CD4-positive, alpha-beta T cell treated with Interleukin-10 for 1 hour (primary cell): ENCODE results near the gene FAIM2.
"Not testable (repeated sequence)": the region's sequence is repeated elsewhere in the genome, so short reads cannot be mapped to it uniquely, and the experiment has no call there.

ENCODE experiments used
- DNase-seq: peaks from one replicate; pipeline ENCODE4 v3.0.0-alpha.2; 2020

FAIM2 gene

DNA sequence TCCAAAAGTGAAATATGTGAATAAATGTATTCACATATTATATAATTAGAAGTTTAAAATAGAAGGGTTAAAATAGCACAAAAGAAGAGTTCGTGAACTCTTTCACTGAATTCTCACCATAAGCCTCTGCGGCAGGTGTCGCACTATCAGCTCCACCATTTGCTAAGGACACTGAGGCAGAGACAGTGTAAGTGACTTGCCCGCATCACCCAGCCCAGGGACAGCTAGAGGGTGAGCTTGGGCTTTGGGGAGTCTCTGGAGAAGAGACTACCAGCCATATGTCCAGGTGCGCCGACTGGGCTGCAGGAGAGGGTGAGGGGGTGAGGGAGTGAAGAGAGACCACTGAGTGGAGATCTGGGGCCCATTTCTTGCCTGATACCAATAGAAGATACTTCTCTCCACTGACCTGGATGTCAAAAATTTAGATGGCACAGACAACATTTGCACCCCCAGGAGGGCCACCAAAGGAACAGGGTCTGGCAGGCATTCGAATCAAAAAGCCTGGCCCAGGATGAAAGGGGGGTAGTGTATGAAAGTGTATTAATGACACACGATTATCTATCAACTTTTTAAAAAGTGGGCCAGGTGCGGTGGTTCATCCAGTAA lies 28.5 kb downstream of the FAIM2 start:
- DNase-seq, result no peak

DNA sequence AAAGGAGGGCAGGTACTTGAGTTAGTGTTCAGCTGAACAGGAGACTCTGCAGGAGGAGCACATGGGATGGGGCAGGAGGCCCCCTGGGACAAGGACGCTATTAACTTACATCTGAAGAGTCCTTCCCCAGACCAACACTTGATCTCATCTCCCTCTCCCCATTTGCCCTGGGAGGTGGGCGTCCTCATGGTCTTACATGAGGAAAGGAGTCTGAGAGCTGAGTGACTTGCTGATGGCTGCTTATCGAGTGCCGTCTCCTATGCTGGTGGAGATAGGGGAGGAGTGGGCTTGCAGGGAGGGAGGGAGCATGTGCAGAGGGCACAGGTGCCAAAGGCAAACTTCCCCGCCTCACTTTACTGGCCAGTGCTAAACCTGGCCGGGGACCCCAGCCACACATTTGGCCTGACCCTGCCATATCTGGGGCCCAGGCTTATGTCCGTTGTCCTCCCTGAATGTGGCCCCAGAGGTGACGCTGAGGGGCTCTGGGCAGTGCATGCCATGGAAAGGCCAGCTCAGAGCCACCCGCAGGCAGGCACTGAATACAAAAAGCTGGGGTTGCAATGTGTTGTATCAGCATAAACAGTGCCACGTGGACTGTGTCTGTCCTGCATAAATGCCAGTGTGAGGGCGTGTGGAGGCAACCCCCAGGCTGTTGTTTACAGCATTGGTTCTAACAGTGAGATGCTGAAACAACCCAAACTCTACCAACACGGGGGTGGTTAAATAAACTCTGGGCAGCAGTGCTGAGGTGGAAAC lies 29.4 kb downstream of the FAIM2 start:
- DNase-seq, result no peak

DNA sequence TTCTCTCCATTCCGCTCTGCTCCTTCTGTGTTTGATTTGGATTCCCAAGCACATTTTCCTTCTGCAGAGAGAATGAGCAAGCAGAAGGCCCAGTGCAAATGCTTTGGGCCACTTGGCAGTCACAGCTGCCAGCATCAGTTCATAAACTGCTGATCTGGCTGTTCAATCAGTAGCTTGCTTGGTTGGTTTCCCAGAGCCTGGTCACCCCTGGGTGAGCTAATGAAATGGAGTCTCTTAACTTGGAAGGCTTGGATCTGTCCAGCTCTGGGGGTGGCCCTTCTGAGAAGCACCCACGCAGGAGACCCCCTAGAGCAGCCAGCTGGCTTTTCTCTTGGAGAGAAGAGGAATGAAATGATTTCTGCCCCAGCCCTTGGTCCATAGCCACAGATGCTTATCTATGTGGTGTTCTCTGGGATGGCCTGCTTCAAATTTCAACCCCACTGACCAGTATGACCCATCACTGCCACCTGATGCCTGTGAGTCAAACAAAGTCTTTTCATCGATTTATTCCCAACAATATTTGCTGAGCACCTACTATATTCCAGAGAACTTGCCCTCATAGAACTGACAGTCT lies 30.3 kb downstream of the FAIM2 start:
- no peak for DNase-seq

DNA sequence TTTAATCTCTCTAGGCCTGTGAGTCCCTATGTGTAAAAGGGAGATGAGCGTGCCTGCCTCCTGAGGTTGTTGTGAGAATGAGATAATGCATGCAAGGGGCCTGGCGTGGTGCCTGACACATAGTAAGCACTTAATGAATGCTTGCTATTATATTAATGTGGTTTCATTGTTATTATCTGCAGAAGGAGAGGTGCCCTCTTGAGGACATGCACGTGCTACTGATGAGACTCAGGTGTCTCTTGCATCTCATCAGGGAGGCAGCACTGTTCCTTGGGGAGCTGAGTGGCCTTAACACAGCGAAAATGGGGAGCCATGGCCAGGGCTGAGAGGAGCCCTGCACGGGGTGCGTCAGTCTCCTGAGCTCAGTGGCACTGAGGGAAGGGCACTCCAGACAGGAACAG lies 30.9 kb downstream of the FAIM2 start:
- no peak for DNase-seq

DNA sequence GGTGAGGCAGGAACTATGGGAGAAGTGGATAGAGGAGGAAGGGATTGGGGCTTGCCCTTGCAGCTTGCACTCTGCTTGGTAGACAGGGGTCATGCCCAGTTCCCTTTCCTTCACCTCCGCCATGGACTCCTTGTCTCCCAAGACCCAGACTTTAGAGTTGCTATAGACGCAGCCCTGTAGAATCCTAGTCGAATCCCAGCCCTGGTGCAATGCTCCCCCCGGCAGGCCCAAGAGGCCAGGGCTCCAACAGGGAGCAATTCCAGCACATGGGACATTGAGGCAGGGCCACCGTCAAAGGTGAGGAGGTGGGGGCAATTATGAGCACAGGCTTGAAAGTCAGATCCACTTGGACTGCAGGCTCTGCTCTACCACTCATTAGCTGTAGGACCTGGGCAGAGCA lies 31.3 kb downstream of the FAIM2 start:
- DNase-seq, result no peak

DNA sequence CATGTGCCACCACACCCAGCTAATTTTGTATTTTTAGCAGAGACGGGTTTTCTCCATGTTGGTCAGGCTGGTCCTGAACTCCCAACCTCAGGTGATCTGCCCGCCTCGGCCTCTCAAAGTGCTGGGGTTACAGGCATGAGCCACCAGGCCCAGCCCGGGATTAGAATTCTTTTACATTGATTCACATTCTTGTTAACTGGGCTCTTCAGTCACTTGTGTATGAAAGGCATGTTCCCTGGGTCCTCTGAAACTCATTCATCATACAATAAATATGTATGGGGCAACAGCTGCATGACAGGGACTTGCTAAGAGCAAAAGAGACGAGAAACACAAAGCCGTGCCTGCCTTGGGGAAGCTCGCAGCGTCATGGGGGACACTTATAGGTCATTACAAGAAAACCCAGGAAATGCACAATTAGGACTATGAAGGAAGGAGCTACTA lies 31.9 kb downstream of the FAIM2 start:
- not testable (repeated sequence) for DNase-seq

DNA sequence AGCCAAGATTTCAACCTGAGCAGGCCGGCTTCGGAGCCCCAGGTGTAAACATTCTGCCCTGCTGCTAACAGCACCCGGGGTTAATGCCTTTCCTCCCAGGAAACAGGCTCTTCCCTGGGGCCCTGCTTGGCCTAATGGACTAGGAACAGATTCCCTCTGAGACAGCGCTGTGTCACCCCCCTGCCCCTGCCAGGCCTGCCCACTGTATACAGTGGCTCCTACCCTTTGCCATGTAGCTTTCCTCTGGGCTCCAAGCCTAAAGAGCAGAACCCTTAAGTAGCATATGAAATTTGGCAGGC lies 32.5 kb downstream of the FAIM2 start:
- no peak for DNase-seq

DNA sequence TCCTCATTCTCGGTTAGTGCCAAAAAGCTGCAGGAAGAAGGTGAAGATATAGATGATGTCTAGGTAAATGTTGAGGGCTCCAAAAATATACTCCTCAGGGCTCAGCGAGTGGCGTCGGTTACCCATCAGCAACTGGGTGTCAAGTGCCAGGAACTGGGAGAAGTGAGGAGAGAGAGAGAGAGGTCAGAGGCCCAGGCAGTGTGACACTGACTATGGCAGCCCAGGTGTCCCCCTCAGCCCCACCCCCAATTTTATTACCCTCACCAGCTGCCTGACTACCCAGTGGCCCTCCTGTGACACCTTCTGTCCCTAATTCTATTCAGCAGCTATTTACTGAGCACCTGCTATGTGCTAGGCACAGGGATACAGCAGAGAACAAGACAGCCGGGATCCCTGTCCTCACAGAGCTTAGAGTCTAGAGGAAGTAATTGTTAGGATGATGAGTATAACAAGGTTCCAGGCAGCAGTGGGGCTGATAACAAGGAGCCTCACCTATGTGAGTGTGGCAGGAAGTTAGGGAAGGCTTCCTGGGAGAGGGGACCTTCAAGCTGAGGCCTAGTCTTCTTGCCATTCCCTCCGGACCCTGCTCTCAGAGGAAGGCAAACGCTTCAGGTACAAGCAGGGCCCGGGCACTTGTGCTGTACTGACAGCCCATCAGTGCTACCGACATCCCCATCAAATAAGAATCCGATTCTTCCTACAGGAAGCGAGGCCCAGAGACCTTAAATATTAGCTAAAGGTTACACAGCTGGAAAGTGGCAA lies 33.0 kb downstream of the FAIM2 start:
- DNase-seq, result no peak

DNA sequence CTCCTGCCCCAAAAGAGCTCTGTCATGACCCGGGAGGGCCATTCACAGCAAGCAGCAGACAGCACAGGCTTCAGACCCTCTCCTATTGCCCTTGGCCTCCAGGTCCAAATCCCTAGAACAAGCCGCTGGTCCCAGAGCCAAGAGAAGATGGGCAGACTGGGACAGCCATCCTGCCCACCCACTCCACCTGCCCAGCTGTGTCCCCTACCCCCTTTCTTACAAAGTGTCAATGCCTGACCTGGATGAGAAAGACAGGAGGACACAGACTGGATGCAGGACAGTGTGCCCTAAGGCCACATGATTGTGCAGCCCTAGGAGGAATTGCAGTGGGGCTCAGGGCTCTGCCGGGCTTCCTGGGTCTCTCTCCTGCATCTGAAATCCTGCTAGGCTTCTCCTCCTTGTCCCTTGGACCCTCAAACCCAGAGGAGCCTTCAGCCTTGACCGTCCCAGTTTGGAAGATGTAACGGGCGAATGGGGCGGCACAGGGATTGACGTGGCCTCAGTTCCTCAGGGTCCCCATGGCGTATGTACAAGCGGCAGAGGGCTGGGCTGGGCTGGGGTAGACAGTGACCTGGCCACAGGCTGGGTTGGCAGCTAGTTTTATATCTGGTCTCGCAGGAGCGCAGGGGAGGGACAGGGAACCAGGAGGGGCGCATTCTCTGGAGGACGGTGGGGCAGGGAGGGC lies 33.7 kb downstream of the FAIM2 start:
- DNase-seq, result no peak

DNA sequence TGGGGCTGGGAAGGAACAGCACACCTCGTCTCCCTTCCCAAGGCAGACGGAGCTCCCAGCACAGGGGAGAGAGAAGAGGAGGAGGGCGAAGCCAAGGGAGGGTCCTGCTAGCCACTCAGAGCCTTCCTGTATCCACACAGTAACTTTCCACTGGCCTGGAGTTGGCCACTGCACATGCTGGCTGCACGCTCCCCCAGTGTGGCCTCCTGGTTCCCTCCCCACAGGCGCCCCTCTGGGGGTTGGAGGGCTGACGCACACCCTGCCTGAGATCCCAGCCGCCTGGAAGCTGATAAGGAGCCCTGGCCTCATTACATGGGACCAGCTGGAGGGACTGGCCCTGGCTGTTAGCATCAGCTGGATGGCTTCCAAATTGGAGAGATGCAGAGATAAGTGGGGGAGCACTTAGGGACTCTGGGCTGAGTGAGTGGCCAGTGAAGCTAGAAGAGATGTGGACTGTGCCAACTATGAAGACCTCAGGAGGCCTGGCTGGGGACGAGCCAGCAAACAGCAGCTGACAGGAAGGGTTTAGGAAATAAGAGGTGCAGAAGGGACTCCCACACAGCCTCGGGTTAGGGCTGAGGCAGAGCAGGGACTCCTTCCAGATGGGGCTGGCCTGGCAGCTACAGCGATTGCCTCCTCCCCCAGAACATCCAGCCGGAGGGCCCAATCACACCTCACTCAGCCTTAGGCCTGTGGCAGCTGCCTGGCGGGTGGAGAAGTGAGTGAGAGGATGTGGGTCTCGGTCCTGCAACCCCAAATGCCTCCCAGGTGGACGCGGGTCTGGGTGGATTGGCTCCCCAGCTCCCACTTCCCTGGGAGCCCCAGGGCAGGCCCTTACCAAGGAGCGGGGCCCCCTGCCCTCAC lies 34.5 kb downstream of the FAIM2 start:
- no peak for DNase-seq

DNA sequence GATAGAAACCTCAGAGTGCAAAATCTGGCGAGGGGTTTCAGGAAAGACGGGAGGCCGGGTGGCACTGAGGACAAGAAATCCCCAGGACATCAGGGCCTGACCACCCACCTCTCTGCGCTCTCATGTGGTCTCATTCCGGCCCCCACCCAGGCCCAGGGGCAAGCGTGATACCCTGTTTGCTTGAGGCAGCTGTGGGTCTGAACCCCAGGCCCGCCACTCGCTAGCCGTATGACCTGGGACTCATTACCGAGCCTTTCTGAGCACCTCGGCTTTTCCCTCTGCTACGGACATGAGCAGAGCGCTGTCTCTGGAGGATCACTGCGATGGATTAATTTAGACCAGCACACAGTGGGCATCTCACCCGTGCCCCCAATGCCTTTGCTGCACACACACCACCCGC lies 35.3 kb downstream of the FAIM2 start:
- no peak for DNase-seq

DNA sequence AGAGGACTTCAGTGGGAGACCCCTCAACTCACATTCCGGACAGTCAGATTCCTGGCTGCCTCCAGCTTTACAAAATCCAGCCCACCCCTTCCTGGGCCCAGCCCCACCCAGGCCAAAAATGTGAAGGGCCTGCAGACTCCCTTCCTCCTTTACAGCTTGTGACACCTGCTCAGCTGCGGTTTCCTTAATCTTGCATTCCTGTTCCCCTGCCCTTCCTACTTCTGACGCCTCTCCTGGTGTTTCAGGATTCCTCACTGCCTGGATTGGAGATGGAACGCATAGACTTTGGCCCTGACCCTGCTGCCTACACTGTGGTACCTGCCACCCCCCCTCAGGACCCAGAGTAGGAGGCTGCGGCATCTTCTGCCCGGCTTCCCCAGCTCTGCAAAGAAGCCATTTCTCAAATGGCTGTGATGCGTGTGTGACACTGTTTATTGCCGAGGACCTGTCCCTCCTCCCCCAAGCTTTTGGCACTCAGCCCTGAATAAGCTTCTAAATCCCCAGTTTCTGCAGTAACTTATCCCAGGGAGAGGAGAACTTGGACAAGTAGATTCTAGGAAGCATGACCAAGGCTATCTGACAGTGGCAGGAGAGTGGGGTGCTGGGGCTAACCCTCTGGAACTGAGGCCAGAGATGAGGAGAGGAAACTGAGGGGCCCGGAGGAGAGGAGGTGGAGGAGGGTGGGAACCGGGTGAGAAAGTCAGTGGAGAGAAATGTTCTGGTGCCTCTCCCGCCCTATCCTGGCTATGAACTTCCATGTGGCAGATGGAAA lies 35.9 kb downstream of the FAIM2 start:
- DNase-seq, result no peak

DNA sequence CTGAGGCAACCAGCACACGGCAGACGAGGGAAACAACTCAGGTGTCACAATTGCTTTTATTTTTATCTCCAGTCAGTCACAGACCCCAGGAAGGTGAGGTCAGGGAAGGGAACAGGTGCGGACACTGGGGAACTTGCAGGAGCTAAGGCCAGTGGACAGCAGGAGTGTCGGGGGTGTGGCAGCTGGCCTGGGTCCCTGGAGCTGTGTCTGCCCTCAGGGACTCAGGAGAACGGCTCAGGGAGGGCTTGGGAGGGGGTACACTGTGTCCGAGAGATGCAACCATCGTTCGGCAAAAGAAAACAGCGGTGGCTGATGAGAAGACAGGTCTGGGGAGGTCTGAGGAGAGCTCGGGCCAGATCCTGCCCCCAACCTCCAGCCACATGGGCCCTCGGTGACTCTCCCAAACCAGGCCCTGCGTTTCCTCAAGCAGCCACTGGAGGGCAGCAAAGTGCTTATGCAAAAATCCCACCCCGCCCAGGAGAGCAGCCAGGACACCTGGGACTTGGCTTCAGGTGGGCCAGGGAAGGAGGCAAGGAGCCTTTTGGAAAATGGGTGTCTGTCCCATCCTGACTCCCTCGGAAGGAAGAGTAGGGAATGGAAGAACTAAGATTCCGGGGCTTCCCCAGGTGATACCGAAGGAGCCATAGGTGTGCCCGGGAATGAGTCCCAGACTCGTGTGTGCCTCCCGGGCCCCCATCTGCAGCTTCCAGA lies 36.7 kb downstream of the FAIM2 start:
- peak; percentile 77 for DNase-seq

DNA sequence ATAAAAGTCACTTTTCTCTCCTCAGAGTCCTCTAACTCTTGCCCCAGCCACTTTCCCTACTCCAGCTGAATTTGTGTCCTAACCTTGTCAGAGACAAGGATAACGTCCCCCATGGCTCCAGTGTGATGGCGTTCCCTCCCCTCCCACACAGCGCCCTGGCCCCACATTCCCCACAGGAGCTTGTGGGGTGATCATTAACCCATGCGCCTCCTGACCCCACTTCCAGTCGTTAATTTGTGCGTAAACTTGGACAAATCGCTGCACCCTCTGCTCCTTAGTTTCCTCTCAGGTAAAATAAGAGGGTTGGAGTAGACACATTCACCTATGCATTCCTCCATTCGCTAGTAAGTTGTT lies 37.9 kb downstream of the FAIM2 start:
- DNase-seq, result no peak

DNA sequence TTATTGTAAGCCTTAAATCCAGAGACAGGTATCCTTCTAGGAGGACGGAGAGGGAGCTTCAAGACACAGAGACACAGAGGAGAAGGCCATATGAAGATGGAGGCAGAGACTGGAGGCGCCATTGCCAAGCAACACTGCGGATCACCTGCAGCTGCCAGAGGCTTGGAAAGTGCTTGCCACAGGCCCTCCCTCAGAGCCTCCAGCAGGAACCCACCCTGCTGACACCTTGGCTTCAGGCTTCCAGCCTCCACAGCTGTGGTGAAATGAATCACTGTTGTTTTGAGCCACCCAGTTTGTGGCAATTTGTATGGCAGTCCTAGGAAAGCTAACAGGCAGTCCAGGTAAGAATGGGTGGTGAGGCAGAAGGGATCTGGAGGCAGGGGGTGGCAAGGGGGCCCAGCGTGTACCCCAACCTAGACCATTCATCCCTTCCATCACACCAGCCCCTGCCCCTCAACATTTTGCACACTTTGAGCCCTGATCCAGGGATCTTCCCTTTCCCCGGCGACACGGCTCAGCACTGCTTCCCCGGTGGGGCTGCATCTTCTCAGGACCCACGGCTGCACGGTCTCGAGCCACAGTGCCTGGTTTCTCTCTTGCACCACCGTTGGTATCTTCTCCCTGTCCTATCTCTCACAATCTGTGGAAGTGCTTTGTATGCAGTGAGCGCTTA lies 38.5 kb downstream of the FAIM2 start:
- DNase-seq, result no peak

DNA sequence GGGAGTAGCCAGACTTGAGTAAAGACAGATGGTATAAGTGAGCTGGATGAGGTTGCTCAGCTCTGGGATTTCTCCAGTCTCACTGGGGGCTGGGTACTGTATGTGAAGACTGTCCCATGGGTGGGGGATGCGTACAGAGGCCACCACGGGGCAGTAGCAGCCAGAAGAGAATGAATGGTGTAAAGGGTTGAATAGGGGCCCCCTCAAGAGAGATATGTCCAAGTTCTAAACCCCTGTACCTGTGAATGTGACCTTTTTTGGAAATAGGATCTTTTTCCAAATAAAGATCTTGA lies 39.0 kb downstream of the FAIM2 start:
- DNase-seq, result no peak

DNA sequence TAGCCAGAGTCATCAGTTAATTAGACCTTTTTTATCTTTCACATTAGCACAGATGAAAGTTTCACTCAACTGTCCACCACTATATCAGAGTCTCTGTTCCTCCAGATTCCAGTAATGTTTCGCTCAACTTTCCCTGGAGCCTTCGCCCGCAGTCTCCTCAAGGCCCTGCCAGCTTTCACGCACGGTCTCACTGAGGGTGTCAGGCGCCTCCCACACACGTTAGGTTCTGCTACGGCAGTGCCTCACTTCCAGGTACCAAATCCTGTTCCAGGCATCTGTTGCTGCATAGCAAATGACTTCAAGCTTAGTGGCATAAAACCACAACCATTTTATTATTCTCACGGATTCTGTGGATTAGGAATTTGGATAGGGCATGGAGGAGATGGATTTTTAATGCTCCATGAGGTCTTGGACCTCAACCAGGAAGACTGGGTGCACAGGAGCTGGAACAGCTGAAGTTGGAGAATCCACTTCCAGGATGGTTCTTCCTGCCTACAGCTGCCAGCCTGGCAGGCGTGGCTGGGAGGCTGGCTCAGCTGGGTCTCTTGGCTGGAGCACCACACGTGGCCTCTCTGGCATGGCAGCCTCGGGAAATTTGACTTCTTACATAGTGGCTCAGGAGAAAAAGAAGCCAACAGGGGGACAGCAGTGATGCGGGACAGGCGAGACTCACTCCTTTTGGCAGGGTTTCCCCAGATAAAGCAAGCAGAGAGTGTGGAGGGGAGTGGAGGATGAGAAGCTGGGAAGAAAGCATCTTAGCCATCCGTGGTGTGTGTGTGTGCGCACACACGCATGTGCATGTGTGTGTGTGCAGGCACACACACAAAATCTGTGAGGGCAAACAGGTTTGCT lies 39.5 kb downstream of the FAIM2 start:
- no peak for DNase-seq

DNA sequence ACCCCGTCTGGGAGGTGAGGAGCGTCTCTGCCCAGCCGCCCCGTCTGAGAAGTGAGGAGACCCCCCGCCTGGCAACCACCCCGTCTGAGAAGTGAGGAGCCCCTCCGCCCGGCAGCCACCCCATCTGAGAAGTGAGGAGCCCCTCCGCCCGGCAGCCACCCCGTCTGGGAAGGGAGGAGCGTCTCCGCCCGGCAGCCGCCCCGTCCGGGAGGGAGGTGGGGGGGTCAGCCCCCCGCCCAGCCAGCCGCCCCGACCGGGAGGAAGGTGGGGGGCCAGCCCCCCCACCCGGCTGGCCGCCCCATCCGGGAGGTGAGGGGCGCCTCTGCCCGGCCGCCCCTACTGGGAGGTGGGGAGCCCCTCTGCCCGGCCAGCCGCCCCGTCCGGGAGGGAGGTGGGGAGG lies 42.8 kb downstream of the FAIM2 start:
- DNase-seq, result not testable (repeated sequence)

DNA sequence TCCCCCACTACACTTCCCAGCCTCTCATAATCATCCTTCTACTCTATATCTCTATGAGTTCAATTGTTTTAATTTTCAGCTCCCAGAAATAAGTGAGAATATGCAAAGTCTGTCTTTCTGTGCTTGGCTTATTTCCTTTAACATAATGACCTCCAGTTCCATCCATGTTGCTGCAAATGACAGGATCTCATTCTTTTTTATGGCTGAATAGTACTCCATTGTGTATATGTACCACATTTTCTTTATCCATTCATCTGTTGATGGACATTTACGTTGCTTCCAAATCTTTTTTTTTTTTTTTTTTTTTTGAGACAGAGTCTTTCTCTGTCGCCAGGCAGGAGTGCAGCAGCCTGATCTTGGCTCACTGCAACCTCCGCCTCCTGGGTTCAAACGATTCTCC lies 47.8 kb downstream of the FAIM2 start:
- not testable (repeated sequence) for DNase-seq

DNA sequence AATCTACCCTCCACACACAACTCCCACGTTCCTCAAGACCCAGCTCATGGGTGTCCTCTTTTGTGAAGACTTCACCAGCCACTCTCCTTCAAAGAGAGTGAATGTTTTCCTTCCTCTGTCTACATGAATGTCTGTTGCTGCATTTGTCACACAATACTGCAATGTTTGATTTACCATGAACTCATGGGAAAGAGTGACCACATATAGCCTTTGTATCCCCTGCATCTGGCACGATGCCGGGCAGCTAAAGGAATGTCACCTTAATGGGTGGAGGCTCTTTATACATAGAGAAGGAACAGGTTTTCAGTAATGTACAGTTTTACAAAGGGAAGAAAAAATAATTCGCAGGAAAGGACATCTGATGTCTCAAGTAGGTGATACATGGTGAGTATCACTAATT lies 48.7 kb downstream of the FAIM2 start:
- no peak for DNase-seq
